Measurements from ENCODE around the gene MMP28. TPM values are rescaled to one million over a fixed set of nuclear protein-coding genes. Genes with fewer than 3 reads are reported as not detected.

The MMP28 gene
- total RNA-seq, 6 experiments from 2014 or later = 0.22 to 0.28 (median 0.25) TPM; not detected in 3

- intact Hi-C loops (cut with DNase I) = no loop called here
- no peak overlapping the region for H3K4me3 ChIP-seq
- H3K9me3 ChIP-seq = no peaks in the 10 kb centered on the region
- no peak for TF ChIP-seq POLR2A (IDR thresholded peaks at IDR 0.05)
- no peak for ATAC-seq
- H3K27me3 ChIP-seq = no peaks in the 10 kb centered on the region
- 51% methylated on average over 3 of the region's 5 CpGs for WGBS (ENCODE audit: insufficient coverage, low coverage, low lambda C conversion rate, missing lambda C conversion rate)
- no peaks in the 10 kb centered on the region for H3K36me3 ChIP-seq
- peaks cover 0 to 11% (median 5%) of the 10 kb centered on the region in 4 donors for H3K4me1 ChIP-seq
- H3K27ac ChIP-seq = no peak overlapping the region
- DNase-seq = no peak
Measured at GRCh38 chr17:35774499-35774898, 20.9 kb downstream of the MMP28 start.

- ATAC-seq (no peak), DNase-seq (no peak)
- no peaks in the 10 kb centered on the region for H3K36me3 ChIP-seq
- intact Hi-C loops (cut with DNase I) = no loop called here
- H3K27me3 ChIP-seq = no peaks in the 10 kb centered on the region
- H3K27ac ChIP-seq = no peak overlapping the region
- WGBS (ENCODE audit: insufficient coverage, low coverage, low lambda C conversion rate, missing lambda C conversion rate) = 55% methylated on average over 3 of the region's 10 CpGs
- no peak for TF ChIP-seq POLR2A (IDR thresholded peaks at IDR 0.05)
- no peak for TF ChIP-seq CTCF (IDR thresholded peaks at IDR 0.05)
- no peaks in the 10 kb centered on the region for H3K9me3 ChIP-seq
- H3K4me3 ChIP-seq = no peak overlapping the region
- peaks cover 0 to 11% (median 5%) of the 10 kb centered on the region in 4 donors for H3K4me1 ChIP-seq
Measured at GRCh38 chr17:35773679-35774425, 21.6 kb downstream of the MMP28 start.

GRCh38 chr17:35773129-35773528 is 22.3 kb downstream of the MMP28 start:
- Histone ChIP-seq H3K27ac (no peak overlapping the region), H3K36me3 (no peaks in the 10 kb centered on the region), H3K27me3 (no peaks in the 10 kb centered on the region), H3K9me3 (no peaks in the 10 kb centered on the region), H3K4me3 (no peak overlapping the region), H3K4me1 (peaks cover 0 to 9% (median 2%) of the 10 kb centered on the region in 4 donors)
- TF ChIP-seq CTCF (IDR thresholded peaks at IDR 0.05) = no peak
- no peak for TF ChIP-seq POLR2A (IDR thresholded peaks at IDR 0.05)
- no CpG with 5 or more reads among the region's 20 CpGs for WGBS (ENCODE audit: insufficient coverage, low coverage, low lambda C conversion rate, missing lambda C conversion rate)
- intact Hi-C loops (cut with DNase I) = no loop called here
- no peak for ATAC-seq
- DNase-seq = no peak

GRCh38 chr17:35769895-35770486 is 25.4 kb downstream of the MMP28 start:
- no peak for ATAC-seq
- no peak for TF ChIP-seq POLR2A (IDR thresholded peaks at IDR 0.05)
- peak in 1 of 4 donors; percentile 10 for TF ChIP-seq CTCF (IDR thresholded peaks at IDR 0.05)
- DNase-seq = peak in 1 of 3 donors; percentile 40
- 86% methylated on average over 8 of the region's 48 CpGs for WGBS (ENCODE audit: insufficient coverage, low coverage, low lambda C conversion rate, missing lambda C conversion rate)
- intact Hi-C loops (cut with DNase I) = loop anchor here (5.0 kb wide), 1 partner anchor 37 kb away; the partner anchor contains the start of gene TAF15 (in 2 of the 2)
- no peaks in the 10 kb centered on the region for H3K4me1 ChIP-seq
- no peaks in the 10 kb centered on the region for H3K9me3 ChIP-seq
- no peak overlapping the region for H3K27ac ChIP-seq
- no peaks in the 10 kb centered on the region for H3K27me3 ChIP-seq
- H3K36me3 ChIP-seq = no peaks in the 10 kb centered on the region
- H3K4me3 ChIP-seq = no peak overlapping the region

GRCh38 chr17:35768797-35769196 is 26.6 kb downstream of the MMP28 start:
- ATAC-seq (no peak), DNase-seq (no peak)
- Histone ChIP-seq H3K27me3 (no peaks in the 10 kb centered on the region), H3K36me3 (no peaks in the 10 kb centered on the region), H3K4me1 (peaks cover 0 to 6% (median 0%) of the 10 kb centered on the region in 4 donors), H3K9me3 (no peaks in the 10 kb centered on the region), H3K27ac (no peak overlapping the region), H3K4me3 (no peak overlapping the region)
- intact Hi-C loops (cut with DNase I) = loop anchor here (5.0 kb wide), 1 partner anchor 39 kb away; the partner anchor contains the start of gene TAF15 (in 2 of the 2)
- WGBS (ENCODE audit: insufficient coverage, low coverage, low lambda C conversion rate, missing lambda C conversion rate) = 100% methylated on average over 1 of the region's 2 CpGs
- TF ChIP-seq POLR2A (IDR thresholded peaks at IDR 0.05) (no peak), CTCF (IDR thresholded peaks at IDR 0.05) (no peak)
